ENCODE results near the gene PDE1A. TPM values are rescaled to one million over a fixed set of nuclear protein-coding genes. Genes with fewer than 3 reads are reported as not detected.

PDE1A gene
- total and polyA plus RNA-seq, 2 of the 4 experiments (the other 2 are of a cell fraction), result 0.24 to 0.90 TPM

- no peak overlapping the region for H3K9ac ChIP-seq (ENCODE audit: low read depth, low read length)
- TF ChIP-seq RCOR1 (IDR thresholded peaks at IDR 0.05; ENCODE audit: insufficient replicate concordance, low read length) (no peak), SMC3 (IDR thresholded peaks at IDR 0.05; ENCODE audit: low read depth, low read length) (no peak), CTCF (conservative IDR thresholded peaks at IDR 0.05; ENCODE audit: low read depth, low read length) (no peak), USF2 (IDR thresholded peaks at IDR 0.05; ENCODE audit: low read depth, low read length) (no peak), CEBPB (IDR thresholded peaks at IDR 0.05; ENCODE audit: low read depth, low read length) (no peak), POLR2A (IDR thresholded peaks at IDR 0.05; ENCODE audit: low read depth, low read length) (no peak), RFX5 (IDR thresholded peaks at IDR 0.05; ENCODE audit: low read depth, low read length) (no peak), BHLHE40 (IDR thresholded peaks at IDR 0.05; ENCODE audit: low read depth, low read length) (no peak), CHD1 (IDR thresholded peaks at IDR 0.05; ENCODE audit: low read depth, low read length) (no peak), ELK1 (IDR thresholded peaks at IDR 0.05; ENCODE audit: borderline replicate concordance, low read depth, low read length) (no peak), RAD21 (IDR thresholded peaks at IDR 0.05; ENCODE audit: low read length) (no peak), MAZ (IDR thresholded peaks at IDR 0.05; ENCODE audit: borderline replicate concordance, low read depth, low read length) (no peak), MXI1 (IDR thresholded peaks at IDR 0.05; ENCODE audit: borderline replicate concordance, low read depth, low read length) (no peak)
- H3K27ac ChIP-seq (ENCODE audit: insufficient read depth, low read length), result peak overlapping the region; percentile 35; the same call in 1 of the 2 replicates
- H2BK5ac ChIP-seq (ENCODE audit: low read depth, low read length, poor library complexity, severe bottlenecking), result no peak overlapping the region
- no peaks in the 10 kb centered on the region for H4K20me1 ChIP-seq (ENCODE audit: insufficient read depth, low read length)
- no peak overlapping the region for H3K4me3 ChIP-seq (ENCODE audit: insufficient read depth, low read depth, low read length)
- H4K5ac ChIP-seq (ENCODE audit: low read depth, low read length), result no peak overlapping the region; the same call in 1 of the 2 replicates
- DNase-seq, result no peak
- H3K4me2 ChIP-seq (ENCODE audit: low read depth, low read length), result no peak overlapping the region
- no peak overlapping the region for H2AFZ ChIP-seq (replicated peaks; ENCODE audit: low read length, poor library complexity)
- intact Hi-C loops (cut with micrococcal nuclease), result loop anchor here (5.0 kb wide), 1 partner anchor 287 kb away; no protein-coding TSS in a partner anchor
- H2BK20ac ChIP-seq (ENCODE audit: low read depth, low read length), result peak overlapping the region; percentile 66; the same call in 1 of the 2 replicates
- no peaks in the 10 kb centered on the region for H3K27me3 ChIP-seq (ENCODE audit: control insufficient read depth, insufficient read depth, low read length)
- no peak overlapping the region for H3K23ac ChIP-seq (ENCODE audit: low read depth, low read length)
- no TSS peak for BruUV-seq (replicated peaks)
- H4K8ac ChIP-seq (ENCODE audit: low read depth in 2 of 2, low read length in 2 of 2), result 0 out of 4 replicates have a peak overlapping the region, but pooled peaks of 1 of the 2 experiments have one; percentile 70
- POLR2A ChIA-PET (ENCODE audit: unreplicated experiment), result no interaction called here
- H3K9me3 ChIP-seq (ENCODE audit: control insufficient read depth, insufficient read depth, low read length), result no peaks in the 10 kb centered on the region
- dilution Hi-C loops (cut with HindIII; ENCODE audit: low sequenced_read_pairs, unreplicated experiment), result no loop called here
- H3K18ac ChIP-seq (ENCODE audit: low read depth, low read length), result peak overlapping the region; percentile 52
- no peaks in the 10 kb centered on the region for H3K9me1 ChIP-seq (ENCODE audit: insufficient read depth, low read length)
- no peak overlapping the region for H2AK5ac ChIP-seq (ENCODE audit: low read depth, low read length)
- no peak overlapping the region for H4K91ac ChIP-seq (ENCODE audit: insufficient read depth, low read depth, low read length)
- no peak overlapping the region for H3K14ac ChIP-seq (replicated peaks; ENCODE audit: low read depth, low read length)
- CTCF ChIA-PET, result no interaction called here
- WGBS, 2 experiments (ENCODE audit: extremely low coverage in 2 of 2, insufficient read length in 1 of 2), result no CpG with 5 or more reads among the region's 2 CpGs
- H2BK15ac ChIP-seq (ENCODE audit: low read depth, low read length), result no peak overlapping the region
- in situ Hi-C loops (cut with MboI; ENCODE audit: low sequenced_read_pairs), result no loop called here
- H3K56ac ChIP-seq (ENCODE audit: extremely low read depth, insufficient read depth, low read length), result no peak overlapping the region
- H3K79me1 ChIP-seq (ENCODE audit: low read depth in 1 of 2, low read length in 2 of 2), result no peaks in the 10 kb centered on the region
- peaks cover 4% of the 10 kb centered on the region; the same call in 1 of the 2 replicates for H3K4me1 ChIP-seq (ENCODE audit: control insufficient read depth, insufficient read depth, low read length)
- no peaks in the 10 kb centered on the region for H3K36me3 ChIP-seq (ENCODE audit: control insufficient read depth, insufficient read depth, low read length)
- H2AK9ac ChIP-seq (replicated peaks; ENCODE audit: low read depth, low read length, poor library complexity), result no peak overlapping the region
- ATAC-seq (ENCODE audit: low read depth), result no peak
- no peak overlapping the region; the same call in 1 of the 2 replicates for H3K4ac ChIP-seq (ENCODE audit: low read depth, low read length)
- H2BK120ac ChIP-seq (ENCODE audit: low read depth, low read length), result peak overlapping the region; percentile 42; the same call in 1 of the 2 replicates
Measured at GRCh38 chr2:182360663-182361260, 66.1 kb downstream of the PDE1A start.
